Measurements from ENCODE around the gene AXDND1.
"Not testable (repeated sequence)": the region's sequence is repeated elsewhere in the genome, so short reads cannot be mapped to it uniquely, and the experiment has no call there.

Gene AXDND1, protein sequence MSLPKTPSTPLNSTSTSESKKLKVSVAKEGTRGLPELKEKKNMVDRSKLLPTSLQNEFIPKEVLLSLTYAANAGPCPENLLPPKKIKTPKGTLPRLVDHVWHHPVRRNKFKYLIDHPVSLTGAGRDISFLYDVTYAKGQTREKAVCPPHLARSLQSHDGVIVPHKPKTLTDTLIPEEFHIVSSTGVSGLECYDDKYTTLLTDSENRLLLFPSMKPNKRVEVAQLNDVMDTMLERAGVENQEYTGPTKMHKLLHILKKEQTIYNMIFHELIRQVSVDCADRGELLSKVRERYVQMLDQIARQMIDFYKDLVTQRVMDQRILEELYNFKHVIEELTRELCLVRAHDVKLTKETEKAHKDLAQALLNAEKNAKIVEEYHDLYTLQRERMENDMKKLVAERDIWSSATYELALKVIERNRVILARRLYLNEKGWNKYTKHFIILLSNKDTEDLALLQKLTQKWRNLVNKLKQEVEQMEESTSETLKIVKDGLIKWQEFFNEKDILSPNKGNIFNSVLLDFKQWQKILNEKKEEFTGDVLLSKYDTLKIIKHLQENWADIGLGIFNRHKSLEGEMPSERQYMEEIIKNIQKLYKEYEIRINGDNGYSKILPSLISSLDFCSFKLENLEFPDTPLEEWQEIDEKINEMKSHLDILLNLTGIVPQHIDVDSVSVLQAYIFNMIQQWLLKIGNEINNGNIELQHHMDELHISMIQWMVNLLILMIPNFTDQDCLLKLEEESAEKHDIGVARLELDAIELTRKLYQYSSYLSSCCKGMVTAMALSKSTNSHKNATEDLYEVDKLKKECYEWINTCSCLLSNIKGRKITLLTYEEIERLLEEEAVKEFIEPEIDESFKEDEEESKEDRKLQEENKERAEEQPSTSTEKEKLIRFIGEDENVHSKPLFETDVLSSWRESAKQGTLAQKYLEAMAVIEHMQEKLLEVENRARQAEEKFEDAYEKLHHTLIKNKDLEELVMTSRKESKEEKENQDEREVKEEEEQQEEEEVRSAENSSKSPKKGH

DNA sequence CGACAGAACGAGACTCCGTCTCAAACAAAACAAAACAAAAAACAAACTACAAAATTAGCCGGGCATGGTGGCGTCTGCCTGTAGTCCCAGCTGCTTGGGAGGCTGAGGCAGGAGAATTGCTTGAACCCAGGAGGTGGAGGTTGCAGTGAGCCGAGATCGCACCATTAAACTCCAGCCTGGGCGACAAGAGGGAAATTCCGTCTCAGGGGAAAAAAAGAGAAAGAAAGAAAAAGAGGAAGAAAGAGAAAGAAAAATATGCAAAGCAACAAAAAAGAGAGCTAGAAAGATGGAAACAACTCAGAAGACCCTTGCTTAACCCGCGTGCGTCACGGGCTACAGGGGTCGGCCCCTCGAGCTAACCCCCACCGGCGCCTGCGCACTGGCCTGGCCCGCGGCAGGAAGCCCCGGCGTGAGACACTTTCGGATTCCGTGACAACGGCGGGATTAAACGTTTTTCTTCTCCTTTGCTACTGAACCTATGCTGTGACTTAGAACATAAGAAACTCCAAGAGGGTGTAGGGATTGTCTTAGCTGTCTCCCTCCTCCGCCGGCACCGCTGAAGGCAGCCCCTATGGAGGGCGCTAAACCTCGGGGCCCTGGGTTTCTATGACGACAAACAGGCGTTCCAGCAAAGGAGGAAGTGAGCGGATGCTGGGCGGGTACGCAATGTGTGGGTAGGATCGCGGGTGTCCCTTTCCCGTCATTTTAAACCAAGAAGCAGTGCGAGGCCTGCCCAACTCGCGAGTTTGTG, at the start of gene AXDND1:
Gene AXDND1 (plus strand): TSS at position 630 of the 751 bp plus-strand sequence. CDS start 539 bp downstream, outside the sequence.
- peak; percentile 83 for DNase-seq (ENCODE audit: low spot score)

DNA sequence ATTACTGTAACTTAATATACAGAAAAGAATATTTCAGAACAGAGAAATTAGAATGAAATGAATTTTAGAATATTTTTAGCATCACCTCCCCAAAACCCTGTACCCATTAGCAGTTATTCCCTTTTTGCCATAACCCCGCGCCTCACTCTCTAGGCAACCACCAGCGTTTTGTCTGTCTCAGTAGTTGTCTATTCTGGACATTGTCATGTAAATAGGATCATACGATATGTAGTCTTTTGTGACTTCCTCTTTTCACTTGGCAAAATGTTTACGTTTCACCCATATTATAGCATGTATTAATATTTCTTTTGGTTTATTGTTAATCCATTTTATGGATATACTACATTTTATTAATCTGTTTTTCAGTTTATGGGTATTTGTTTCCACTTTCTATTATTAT, 47.3 kb upstream of the AXDND1 start:
- DNase-seq (ENCODE audit: low spot score), result no peak

DNA sequence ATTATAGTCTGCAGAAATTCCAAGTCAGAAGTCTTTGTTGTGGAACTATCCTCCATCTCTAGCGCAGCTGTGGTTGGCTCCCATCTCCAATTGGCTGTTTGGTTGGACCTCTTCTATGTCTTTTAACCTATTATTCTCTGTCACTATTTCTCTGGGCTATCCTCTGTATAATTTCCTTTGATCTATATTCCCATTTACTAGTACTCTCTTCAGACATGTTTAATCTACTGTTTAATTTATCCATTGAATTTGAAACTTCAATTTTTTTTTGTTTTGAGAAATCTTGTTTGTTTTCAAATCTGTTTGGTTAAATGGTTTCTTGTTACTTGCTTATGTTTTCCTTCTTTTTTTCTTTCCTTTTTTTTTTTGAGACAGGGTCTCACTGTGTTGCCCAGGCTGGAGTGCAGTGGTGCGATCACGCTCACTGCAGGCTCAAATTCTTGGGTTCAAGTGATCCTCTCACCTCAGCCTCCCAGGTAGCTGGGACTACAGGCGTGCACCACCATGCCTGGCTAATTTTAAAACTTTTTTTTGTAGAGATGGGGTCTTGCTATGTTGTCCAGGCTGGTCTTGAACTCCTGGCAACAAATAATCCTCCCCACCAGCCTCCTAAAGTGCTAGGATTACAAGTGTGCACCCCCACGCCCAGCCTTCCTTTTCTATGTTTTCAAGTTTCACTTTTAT, 44.1 kb upstream of the AXDND1 start:
- no peak for DNase-seq (ENCODE audit: low spot score)

DNA sequence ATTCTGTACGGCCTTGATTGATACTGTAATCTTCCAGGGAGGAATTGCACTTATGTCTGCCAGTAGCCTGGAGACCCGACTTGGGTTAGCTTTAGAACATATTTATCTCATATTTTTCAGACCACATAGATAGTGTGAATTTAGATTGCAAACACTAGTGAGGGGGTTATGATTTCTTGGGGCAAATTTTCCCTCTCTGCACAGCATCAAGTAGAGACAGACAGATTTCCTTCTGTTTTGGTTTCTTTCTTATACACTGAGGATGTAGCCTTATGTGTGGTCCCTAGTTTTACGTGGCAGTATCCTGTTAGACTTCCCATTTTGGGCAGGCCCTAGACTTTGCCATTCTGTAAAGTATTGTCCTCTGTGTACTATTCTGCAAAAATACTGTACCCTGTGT, 43.2 kb upstream of the AXDND1 start:
- DNase-seq (ENCODE audit: low spot score), result no peak

DNA sequence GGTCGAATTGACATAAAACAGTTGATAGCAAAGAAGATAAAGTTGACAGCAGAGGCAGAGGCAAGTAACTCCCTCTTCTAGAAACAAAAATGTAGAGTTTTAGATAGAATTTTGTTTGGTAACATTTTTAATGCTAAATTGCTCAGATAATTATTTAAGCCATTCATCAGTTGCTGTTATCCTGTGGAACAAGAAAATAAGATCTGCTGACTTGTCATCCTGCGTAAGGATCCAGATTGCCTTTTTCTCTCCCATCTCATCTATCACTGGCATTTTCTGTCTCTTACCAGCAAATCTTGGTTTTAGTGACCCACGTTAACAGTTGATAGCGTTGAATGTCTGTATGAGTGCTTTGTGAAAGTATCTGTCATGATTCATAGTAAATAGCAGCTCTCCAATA, 42.3 kb upstream of the AXDND1 start:
- no peak for DNase-seq (ENCODE audit: low spot score)

DNA sequence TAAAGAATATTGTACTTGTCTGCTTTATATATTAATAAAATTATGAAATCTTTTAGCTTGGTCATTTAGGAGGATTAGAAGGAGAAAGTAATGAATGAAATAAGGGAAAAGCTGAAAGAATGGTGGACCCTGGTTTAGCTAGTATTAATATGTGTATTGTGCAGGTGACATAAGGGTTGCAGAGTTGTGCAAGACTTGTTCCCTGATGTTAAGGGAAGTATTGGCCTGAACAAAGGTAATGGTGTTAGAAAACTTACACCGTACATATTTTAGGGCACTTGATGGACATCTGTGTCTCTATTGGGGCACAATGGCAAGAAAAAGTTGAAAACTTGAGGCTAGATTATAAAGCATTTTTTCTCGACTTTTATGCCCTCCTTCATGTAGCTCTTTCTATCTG, 39.9 kb upstream of the AXDND1 start:
- no peak for DNase-seq (ENCODE audit: low spot score)

DNA sequence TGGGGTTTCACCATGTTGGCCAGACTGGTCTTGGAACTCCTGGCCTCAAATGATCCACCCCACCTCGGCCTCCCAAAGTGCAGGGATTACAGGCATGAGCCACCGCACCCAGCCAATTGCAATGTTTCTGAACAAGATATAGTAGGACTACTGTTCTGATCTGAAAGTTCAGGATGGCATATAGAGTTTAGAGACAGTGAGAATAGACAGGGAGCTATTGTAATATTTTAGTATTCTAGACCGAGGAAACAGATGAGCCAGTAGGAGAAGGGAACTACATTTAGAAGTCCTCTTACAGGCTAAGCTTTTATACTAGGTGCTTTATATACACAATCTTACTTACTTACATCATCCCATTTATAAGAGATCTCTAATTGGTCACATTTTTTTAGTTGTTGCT, 39.0 kb upstream of the AXDND1 start:
- no peak for DNase-seq (ENCODE audit: low spot score)

DNA sequence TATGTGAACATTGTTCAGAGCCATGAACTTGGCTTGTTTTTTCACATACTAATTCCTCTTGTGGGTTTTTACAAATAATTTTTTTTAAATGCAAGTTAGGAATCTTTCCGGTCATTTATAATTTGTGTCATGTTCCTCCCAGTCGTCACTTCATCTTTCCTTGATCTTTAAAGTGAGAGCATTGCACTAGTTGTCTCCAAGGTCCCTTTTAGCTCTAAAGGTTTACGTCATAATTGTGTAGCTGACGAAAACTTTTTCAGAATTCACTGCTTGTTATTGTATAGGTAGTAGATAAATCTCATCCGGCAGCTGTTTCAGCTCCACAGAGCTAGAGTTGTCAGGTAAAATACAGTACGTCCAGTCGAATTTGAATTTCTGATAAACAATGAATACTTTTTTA, 38.6 kb upstream of the AXDND1 start:
- DNase-seq (ENCODE audit: low spot score), result no peak

DNA sequence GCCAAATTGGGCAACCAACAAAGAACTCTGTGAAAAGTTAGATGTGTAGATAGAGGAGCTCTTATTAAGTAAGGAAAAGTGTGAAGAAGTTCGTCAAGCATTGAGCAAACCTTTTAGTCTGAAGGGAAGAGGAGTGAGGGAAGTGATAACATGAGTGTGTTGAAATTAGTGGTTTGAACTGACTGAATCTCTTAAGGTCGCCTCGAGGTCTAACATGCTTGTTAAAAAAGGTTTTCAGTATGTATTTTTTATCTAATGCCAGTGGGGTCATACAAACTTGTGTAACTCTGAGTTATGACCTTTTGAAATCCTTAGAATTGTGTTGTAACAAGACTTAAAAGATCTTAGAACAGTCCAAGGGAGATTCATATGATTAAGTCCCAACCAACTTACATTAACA, 38.1 kb upstream of the AXDND1 start:
- DNase-seq (ENCODE audit: low spot score), result no peak

DNA sequence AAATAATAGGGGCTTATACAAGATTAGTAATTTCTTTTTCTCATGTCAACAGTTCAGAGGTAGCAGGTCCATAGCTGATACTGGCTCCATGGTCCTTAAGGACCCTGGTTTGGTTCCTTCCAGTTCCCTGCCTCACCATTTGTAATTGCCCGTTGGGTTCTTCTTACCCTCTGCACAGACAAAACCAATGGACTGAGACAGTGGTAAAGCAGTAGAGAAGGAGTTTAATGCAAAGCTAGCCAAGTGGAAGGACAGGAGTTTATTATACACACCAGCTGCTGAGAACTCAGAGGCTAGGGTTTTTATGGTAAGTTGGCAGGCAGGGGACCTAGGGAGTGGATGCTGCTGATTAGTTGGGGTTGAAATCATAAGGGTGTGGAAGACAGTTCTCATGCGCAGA, 35.9 kb upstream of the AXDND1 start:
- DNase-seq (ENCODE audit: low spot score), result no peak

DNA sequence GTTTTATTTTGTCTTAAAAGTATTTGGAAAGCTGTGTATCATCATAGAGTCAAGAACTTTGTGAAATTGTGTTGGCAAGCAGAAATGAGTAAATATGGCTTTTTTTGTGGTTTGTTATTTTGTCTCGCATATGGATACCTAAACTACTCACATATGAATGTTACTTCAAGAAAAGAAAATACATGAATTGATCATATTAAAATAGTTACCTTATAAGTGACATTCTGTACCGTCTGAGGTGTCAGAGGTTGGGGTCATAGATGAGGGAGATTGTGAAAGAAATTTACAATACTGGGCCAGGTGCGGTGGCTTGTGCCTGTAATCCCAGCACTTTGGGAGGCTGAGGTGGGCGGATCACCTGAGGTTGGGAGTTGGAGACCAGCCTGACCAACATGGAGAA, 31.3 kb upstream of the AXDND1 start:
- DNase-seq (ENCODE audit: low spot score), result no peak

DNA sequence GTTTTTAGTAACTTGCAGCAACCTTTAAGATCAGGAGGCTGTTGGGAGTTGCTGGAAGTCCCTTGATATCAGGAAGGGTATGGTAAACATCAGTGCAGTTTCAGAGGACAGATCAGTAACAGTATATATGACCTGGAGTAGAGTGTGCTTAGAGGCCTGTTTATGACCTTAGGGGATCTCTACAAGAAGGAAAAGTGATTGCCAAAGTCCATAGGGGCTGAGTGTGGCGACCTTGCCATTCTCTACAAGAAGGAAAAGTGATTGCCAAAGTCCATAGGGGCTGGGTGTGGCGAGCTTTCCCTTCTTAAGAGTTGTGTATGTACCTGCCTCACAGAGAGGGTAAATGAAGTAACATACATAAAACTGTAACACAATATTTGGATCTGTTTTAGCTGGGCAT, 28.5 kb upstream of the AXDND1 start:
- DNase-seq (ENCODE audit: low spot score), result no peak

DNA sequence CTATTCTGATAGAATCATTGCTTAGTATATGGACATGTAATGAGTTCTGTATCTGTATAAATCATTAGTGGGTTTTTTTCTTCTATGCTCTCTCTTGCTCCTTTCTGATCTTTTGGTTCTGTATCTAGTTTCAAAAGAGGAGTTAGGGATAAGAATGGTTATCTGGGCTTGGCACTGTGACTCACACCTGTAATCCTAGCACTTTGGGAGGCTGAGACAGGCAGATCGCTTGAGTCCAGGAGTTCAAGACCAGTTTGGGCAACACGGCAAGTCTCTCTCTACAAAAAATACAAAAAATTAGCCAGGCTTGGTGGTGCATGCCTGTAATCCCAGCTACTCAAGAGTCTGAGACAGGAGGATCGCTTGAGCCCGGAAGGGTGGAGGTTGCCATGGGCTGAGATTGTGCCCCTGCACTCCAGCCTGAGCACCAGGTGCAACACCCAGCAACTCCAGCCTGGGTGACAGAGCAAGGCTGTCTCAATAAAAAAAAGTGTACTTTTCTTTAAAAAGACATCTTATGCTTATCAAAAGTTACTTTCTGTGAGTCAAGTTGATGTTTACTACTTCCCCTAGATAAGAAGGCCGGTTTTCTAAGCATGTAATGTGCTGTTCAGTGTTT, 27.7 kb upstream of the AXDND1 start:
- no peak for DNase-seq (ENCODE audit: low spot score)

DNA sequence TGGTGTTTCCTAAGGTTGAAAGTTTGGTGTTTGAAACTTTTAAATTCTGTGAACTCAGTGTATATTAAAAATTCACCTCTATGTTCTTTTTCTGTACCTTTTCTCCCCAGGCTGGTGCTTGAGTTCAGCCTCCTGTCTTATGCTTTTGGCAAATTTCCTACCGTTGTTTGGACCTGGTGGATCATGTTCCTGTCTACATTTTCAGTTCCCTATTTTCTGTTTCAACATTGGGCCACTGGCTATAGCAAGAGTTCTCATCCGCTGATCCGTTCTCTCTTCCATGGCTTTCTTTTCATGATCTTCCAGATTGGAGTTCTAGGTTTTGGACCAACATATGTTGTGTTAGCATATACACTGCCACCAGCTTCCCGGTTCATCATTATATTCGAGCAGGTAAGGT, 24.9 kb upstream of the AXDND1 start:
- no peak for DNase-seq (ENCODE audit: low spot score)

DNA sequence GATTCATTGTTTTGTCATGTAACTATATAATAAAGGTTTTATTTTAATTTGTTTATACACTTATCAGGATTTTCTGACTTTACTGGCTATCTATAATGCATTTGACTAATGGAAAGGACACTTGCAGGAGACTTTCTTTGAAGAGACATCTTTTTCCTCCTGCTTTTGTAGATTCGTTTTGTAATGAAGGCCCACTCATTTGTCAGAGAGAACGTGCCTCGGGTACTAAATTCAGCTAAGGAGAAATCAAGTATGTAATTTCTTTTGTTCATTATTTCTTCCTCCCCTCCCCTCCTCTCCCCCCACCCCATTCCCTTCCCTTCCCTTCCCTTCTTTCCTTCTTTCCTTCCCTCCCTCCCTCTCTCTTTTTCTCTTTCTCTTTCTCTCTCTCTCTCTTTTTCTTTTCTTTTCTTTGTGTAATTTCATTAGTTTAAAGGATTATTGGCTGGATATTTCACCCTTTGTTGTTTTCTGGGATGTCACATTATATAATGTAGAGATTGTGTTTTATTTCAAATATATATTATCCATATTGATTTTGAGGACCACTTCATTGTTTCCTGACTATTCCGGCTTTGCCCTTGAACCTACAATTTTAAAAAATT, 23.7 kb upstream of the AXDND1 start:
- no peak for DNase-seq (ENCODE audit: low spot score)

DNA sequence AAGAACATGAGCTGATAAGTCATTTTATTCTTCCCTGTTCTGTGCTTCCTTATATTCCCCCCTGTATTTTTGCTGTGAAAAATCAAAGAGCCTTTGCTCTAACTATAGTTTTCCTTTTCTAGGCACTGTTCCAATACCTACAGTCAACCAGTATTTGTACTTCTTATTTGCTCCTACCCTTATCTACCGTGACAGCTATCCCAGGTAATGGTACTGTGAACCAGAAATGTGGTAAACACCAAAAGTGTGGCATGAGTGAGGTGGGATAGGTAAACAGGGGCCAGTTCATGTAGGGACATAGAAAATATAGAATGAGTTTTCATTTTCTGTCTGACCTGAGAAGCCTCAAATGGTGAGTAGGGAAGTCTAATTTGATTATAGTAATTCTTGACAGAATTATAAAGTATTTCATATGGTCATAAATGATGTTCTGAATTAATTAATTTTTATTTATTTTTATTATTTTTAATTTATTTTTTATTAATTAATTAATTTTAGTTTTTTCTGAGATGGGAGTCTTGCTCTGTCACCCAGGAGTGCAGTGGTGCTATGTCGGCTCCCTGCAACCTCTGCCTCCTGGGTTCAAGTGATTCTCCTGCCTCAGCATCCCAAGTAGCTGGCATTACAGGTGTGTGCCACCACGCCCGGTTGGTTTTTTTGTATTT, 22.9 kb upstream of the AXDND1 start:
- no peak for DNase-seq (ENCODE audit: low spot score)

DNA sequence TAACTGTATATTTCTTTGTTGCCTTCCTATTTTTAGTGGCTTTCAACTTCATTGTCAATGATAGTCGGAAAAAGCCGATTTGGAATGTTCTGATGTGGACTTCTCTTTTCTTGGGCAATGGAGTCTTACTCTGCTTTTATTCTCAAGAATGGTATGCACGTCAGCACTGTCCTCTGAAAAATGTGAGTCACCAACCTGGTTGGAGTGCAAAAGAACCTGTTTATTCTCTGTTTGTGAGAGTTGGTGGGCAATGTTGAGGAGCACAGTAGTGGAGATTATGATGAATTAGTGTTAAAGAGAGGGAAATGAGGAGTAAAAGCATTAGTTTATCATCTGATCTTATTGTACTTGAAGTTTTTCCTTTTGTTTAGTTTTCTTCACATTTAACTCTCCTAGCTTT, 14.5 kb upstream of the AXDND1 start:
- no peak for DNase-seq (ENCODE audit: low spot score)

DNA sequence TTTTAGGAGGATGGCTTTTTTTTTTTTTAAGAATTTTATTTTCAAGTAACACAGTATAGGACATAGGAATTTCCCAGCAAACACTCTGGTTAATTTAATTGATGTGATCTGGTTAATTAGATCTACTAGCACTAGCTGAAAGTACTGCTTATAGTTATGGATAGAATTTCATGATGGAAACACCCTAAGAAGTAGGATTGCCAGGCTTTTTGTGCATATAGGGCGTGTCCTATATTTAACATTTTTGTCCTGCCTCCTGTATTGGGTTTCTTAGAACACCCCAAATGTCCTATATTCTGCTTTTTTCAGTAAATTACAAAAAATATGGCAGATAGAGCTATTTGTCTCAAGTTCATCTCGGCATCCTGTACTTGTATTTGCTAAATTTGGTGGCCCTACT, 13.5 kb upstream of the AXDND1 start:
- DNase-seq (ENCODE audit: low spot score), result no peak

DNA sequence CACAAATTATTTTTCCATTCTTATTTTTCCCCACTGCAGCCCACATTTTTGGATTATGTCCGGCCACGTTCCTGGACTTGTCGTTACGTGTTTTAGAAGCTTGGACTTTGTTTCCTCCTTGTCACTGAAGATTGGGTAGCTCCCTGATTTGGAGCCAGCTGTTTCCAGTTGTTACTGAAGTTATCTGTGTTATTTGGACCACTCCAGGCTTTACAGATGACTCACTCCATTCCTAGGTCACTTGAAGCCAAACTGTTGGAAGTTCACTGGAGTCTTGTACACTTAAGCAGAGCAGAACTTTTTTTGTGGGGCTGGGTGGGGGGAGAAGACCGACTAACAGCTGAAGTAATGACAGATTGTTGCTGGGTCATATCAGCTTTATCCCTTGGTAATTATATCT, 12.2 kb upstream of the AXDND1 start:
- DNase-seq (ENCODE audit: low spot score), result no peak

DNA sequence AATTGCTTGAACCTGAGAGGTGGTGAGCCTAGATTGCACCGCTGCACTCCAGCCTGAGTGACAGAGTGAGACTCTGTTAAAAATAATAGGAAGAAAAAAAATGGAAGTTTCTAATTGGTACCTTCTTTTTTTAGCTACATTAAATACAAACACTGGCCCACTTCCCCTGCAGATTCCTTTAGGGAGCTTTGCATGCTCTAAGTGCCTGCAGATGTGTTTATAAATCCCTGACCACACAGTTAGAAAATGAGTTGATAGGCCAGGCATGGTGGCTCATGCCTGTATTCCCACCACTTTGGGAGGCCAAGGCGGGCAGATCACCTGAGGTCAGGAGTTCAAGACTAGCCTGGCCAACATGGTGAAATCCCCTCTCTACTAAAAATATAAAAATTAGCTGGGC, 4.1 kb upstream of the AXDND1 start:
- DNase-seq (ENCODE audit: low spot score), result not testable (repeated sequence)

Data from germinal center (tissue), 1 donor.